Measurements from ENCODE around the gene COL9A2. TPM values are rescaled to one million over a fixed set of nuclear protein-coding genes. Genes with fewer than 3 reads are reported as not detected.
A peak's percentile ranks its signal among the peaks of the same experiment; 100 is the strongest.

Gene COL9A2
- total RNA-seq, 2 donors from 2014 or later = 2.3 to 59.1 TPM

DNA sequence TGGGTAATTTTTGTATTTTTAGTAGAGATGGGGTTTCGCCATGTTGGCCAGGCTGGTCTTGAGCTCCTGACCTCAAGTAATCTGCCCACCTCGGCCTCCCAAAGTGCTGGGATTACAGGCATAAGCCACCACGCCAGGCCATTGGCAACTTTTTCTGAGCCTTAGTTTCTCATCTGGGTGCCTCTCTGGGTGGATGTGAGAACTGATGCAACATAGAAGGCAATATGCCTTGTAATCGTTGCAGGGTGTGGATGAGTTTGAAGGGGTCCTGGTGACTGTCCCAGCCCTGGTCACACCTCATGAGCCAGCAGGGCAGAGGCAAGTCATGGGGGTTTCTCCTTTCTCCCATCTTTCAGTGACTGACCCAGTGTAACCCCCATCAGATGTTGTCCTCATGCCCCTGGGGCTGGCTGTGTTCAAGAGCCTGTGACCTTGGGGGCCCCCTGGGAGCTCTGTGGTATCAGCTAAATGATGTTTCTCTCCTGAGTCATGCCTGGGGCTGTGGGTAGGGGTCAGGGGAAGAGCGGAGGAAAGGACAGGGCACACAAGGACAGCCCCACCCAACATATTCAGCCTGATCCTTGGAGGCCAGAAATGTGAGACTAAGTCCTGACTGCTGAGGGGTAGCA lies 3.6 kb downstream of the COL9A2 start:
- peaks cover 0 to 7% of the 10 kb centered on the region in 2 donors for H3K27me3 ChIP-seq
- no peak for ATAC-seq
- intact Hi-C loops (cut with DNase I) = no loop called here
- H3K4me1 ChIP-seq = peaks cover 28% of the 10 kb centered on the region
- WGBS, 2 donors = 80 to 82% methylated on average over 5 of the region's 5 CpGs
- TF ChIP-seq, protein P1, sequence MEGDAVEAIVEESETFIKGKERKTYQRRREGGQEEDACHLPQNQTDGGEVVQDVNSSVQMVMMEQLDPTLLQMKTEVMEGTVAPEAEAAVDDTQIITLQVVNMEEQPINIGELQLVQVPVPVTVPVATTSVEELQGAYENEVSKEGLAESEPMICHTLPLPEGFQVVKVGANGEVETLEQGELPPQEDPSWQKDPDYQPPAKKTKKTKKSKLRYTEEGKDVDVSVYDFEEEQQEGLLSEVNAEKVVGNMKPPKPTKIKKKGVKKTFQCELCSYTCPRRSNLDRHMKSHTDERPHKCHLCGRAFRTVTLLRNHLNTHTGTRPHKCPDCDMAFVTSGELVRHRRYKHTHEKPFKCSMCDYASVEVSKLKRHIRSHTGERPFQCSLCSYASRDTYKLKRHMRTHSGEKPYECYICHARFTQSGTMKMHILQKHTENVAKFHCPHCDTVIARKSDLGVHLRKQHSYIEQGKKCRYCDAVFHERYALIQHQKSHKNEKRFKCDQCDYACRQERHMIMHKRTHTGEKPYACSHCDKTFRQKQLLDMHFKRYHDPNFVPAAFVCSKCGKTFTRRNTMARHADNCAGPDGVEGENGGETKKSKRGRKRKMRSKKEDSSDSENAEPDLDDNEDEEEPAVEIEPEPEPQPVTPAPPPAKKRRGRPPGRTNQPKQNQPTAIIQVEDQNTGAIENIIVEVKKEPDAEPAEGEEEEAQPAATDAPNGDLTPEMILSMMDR (IDR thresholded peaks at IDR 0.05) = no peak
- no peak for TF ChIP-seq POLR2A (IDR thresholded peaks at IDR 0.05)
- no peaks in the 10 kb centered on the region for H3K9me3 ChIP-seq
- H3K4me3 ChIP-seq = no peak overlapping the region
- no peaks in the 10 kb centered on the region for H3K36me3 ChIP-seq (replicated peaks in 1 of 2; ENCODE audit: insufficient read depth in 1 of 2, low read depth in 2 of 2)
- H3K27ac ChIP-seq = no peak overlapping the region
- DNase-seq = no peak

DNA sequence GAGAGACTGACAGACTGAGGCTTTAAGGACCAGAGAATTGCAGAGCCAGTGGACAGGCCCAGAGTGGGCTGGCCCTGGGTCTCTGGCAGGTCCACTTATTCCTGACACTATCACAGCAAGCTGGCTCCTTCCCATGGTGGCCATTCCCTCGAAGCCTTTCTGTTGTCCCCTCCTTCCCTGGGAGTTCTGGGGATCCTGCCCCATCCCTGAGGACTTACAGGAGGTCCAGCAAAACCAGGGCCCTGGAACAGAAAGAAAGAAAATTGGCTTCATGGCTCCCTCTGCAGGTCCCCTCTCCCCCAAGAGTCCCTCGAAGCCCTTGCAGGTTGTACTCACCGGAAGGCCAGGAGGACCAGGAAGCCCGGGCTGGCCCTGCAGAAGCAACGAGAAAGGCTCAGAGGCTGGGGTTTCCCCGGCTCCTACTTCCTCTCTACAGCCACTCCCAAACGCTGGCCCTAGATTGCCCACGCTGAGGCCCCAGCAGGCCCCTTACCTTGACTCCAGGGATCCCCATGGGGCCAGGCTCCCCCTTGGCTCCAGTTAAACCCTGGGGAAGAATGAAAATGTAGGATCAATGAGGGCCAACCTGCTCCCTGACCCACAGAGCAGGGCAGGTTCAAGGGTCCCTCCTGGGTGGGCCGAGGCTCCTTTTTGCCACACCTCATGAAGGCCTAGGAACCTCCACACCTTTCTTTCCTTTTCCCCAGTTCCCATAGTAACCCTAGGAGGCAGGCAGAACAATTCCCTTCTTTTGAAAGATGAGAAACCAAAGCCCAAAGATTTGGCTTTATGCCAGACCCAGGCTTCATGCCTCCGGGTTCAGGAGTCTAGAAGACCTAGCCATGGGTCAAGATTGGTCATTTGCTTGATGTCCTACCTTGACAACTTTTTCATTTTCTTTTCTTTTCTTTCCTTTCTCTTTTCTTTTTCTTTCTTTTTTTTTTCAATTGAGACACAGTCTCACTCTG lies 4.6 kb downstream of the COL9A2 start:
- ATAC-seq (no peak), DNase-seq (peak in 1 of 4 donors; percentile 55)
- Histone ChIP-seq H3K27me3 (peaks cover 0 to 5% of the 10 kb centered on the region in 2 donors), H3K4me3 (no peak overlapping the region), H3K36me3 (replicated peaks in 1 of 2; ENCODE audit: insufficient read depth in 1 of 2, low read depth in 2 of 2) (no peaks in the 10 kb centered on the region), H3K27ac (no peak overlapping the region), H3K4me1 (peaks cover 28% of the 10 kb centered on the region), H3K9me3 (no peaks in the 10 kb centered on the region)
- 46 to 72% methylated on average over 6 to 10 of the region's 10 CpGs for WGBS, 2 donors
- intact Hi-C loops (cut with DNase I) = no loop called here
- TF ChIP-seq, protein P1 (IDR thresholded peaks at IDR 0.05) = no peak
- TF ChIP-seq POLR2A (IDR thresholded peaks at IDR 0.05) = no peak

DNA sequence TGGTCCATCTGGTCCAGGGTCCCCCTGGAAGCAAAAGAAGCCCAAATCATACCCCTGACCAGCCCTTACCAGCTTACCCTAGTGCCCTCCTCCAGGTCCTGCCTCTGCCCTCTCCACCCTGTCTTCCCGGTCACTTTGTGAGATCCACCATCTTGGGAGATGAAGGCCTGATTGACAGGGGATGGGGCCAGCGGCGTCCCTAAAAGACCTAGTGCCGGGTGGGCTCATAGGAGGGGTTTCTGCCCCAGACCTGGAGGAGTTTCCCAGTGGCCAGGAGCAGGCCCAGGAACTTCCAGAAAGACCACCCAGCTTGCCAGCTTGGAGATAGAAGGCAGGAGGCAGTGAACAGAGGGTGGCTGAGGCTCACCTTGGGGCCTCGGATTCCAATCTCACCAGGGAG lies 5.4 kb downstream of the COL9A2 start:
- H3K9me3 ChIP-seq = no peaks in the 10 kb centered on the region
- no peak for DNase-seq
- no peak for TF ChIP-seq POLR2A (IDR thresholded peaks at IDR 0.05)
- TF ChIP-seq, protein P1 (IDR thresholded peaks at IDR 0.05) = no peak
- no peaks in the 10 kb centered on the region for H3K27me3 ChIP-seq
- no peak overlapping the region for H3K27ac ChIP-seq
- no peaks in the 10 kb centered on the region for H3K36me3 ChIP-seq (replicated peaks in 1 of 2; ENCODE audit: insufficient read depth in 1 of 2, low read depth in 2 of 2)
- peaks cover 20% of the 10 kb centered on the region for H3K4me1 ChIP-seq
- intact Hi-C loops (cut with DNase I) = no loop called here
- H3K4me3 ChIP-seq = no peak overlapping the region
- ATAC-seq = no peak
- WGBS, 2 donors = 77 to 95% methylated on average over 5 of the region's 5 CpGs

DNA sequence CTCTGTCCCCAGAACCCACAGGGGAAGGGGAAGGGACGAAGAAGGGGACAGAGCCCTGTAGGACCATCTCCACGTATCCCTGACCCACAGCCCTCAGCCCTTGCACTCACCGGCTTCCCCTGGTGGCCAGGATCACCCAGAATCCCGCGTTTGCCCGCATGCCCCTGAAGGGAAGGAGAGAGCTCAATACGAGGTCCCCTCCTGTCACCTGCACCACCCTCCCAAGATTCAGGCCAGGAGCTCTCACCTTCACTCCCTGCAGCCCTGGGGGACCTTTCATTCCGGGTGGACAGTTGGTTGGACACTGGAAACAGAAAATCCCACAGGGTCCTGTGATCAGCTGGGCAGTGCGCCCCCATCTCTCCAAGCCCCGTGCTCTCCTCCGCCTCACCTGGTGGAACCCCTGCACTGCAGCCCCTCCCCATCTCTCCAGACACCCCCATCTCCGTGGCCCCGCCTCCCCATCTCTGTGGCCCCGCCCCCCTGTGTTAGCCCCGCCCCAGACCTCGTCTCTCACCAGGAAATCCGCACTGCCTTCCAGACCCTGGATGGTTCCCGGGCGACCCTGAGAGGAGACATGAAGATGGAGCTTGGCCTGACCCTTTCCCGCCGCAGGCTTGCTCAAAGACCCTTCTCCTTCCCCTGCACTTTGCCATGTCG lies 6.0 kb downstream of the COL9A2 start:
- DNase-seq (no peak), ATAC-seq (no peak)
- no peaks in the 10 kb centered on the region for H3K9me3 ChIP-seq
- H3K4me1 ChIP-seq = peaks cover 14% of the 10 kb centered on the region
- 73 to 74% methylated on average over 20 to 21 of the region's 22 CpGs for WGBS, 2 donors
- intact Hi-C loops (cut with DNase I) = no loop called here
- TF ChIP-seq POLR2A (IDR thresholded peaks at IDR 0.05) = no peak
- TF ChIP-seq, protein P1 (IDR thresholded peaks at IDR 0.05) = no peak
- H3K4me3 ChIP-seq = no peak overlapping the region
- H3K27me3 ChIP-seq = no peaks in the 10 kb centered on the region
- H3K36me3 ChIP-seq (replicated peaks in 1 of 2; ENCODE audit: insufficient read depth in 1 of 2, low read depth in 2 of 2) = no peaks in the 10 kb centered on the region
- no peak overlapping the region for H3K27ac ChIP-seq

Data from body of pancreas (tissue), 4 donors.